Thyroid gland (tissue), 4 donors: ENCODE measurements around the gene PIBF1.

Source experiments
- POLR2A ChIP-seq, 2 donors: fragments of 450-650 bp; IDR thresholded peaks; one replicate each; pipeline ENCODE4 v1.6.1; 2017; ENCODE audit warnings: antibody characterized with exemption in 2 of 2, mild to moderate bottlenecking in 2 of 2, moderate library complexity in 1 of 2
- TF ChIP-seq, protein P1 (sequence below), 6 experiments: fragments of 200-600 bp in 3 of 6; fragments of 450-650 bp in 3 of 6; sonication (generic) in 3 of 6; IDR thresholded peaks; one replicate each; pipeline ENCODE4 v1.5.1; 2016 to 2019; ENCODE audit warnings: antibody characterized with exemption in 6 of 6, mild to moderate bottlenecking in 2 of 6, inconsistent platforms in 1 of 6, moderate library complexity in 1 of 6

- TF ChIP-seq POLR2A (IDR thresholded peaks at IDR 0.05), result no peak
- TF ChIP-seq, protein P1, sequence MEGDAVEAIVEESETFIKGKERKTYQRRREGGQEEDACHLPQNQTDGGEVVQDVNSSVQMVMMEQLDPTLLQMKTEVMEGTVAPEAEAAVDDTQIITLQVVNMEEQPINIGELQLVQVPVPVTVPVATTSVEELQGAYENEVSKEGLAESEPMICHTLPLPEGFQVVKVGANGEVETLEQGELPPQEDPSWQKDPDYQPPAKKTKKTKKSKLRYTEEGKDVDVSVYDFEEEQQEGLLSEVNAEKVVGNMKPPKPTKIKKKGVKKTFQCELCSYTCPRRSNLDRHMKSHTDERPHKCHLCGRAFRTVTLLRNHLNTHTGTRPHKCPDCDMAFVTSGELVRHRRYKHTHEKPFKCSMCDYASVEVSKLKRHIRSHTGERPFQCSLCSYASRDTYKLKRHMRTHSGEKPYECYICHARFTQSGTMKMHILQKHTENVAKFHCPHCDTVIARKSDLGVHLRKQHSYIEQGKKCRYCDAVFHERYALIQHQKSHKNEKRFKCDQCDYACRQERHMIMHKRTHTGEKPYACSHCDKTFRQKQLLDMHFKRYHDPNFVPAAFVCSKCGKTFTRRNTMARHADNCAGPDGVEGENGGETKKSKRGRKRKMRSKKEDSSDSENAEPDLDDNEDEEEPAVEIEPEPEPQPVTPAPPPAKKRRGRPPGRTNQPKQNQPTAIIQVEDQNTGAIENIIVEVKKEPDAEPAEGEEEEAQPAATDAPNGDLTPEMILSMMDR (IDR thresholded peaks at IDR 0.05), result no peak
Measured at GRCh38 chr13:73045031-73045430, 263.1 kb downstream of the PIBF1 start.
